Kidney glomerular epithelial cell (primary cell): Measurements from ENCODE around the gene NUP93.
A peak's percentile ranks its signal among the peaks of the same experiment; 100 is the strongest.

ENCODE experiments used
- DNase-seq: peaks from one replicate; lab custom pipeline; 2025; lab: John Stamatoyannopoulos, UW

NUP93 gene

DNA sequence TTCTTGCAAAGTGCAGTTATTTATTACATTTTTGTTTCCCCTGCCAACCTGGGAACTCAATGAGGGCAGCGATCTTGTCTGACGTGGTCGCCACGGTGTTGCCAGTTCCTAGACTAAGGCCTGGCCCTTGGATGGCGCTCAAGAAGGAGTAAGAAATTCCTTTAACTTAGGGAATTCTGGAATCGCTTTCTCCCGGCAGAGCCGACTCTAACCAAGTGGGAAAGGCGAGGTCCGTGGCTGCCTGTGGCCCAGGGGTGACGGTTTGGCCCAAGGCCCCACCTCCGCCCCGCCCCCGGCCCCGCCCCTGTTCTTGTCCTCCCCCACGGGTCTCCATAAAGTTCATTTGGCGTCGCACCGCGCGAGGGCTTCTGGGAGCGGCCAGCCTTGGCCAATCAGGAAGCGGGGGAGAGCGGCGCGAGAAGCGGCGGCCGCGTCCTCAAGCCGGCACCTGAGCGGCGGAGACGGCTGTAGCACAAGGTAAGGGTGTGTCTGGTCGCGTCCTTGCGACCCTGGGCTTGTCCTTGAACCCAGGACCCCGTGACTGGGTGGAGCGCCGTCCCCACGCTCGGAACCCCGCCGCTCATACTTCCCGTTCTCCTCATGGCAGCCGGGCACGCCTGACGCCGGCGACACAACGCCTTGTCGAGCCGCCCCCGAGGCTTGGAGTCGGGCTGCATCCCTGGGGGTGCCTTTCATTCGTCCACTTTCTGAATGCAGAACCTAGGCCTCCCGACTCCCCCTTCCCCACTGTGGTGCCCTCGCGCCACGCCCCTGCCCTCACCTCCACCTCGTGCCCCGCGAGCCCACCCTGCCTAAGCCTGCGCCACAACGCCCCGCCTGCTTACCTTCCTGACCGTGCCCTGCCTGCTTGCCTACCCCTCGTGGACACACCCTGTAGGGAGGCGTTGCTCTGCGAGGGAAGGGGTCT is at the start of gene NUP93:
Gene NUP93, plus strand, starts transcription at position 395 of the 928 bp plus-strand sequence. CDS start 18,119 bp downstream, outside the sequence.
- peak; percentile 83 for DNase-seq

DNA sequence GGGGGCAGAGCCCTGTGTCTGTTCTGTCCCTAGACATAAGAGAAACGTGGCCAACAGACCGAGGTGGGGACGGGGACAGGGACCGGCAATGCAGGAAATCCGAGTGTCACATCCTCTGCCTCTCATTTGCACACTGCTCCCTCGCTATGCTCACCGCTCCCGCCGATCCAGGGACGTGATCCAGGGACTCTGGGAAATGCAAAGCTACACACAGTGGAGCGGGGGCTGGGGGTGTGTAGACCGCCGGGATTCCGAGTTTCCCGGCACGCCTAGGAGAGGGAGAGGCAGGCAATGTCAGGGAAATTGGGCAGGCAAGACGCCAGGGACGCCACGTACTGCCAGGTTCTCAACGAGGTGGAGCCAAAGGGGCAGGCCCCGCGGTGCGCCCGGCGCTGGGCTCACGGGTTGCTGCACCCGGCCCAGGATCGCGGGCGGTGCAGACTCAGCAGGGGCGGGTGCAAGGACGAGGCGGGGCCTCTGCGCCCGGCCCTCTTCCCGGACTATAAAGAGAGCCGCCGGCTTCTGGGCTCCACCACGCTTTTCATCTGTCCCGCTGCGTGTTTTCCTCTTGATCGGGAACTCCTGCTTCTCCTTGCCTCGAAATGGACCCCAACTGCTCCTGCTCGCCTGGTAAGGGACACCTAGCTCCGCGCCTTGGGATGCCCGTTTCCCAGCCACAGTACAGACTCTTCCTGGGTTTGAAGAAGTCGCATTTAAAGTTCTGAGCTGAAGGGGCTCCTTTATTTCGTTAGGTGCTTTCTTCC is 47.8 kb upstream of the NUP93 start, which contains the start of gene MT1X:
Gene MT1X, plus strand, starts transcription at position 532 of the 764 bp plus-strand sequence. Its CDS starts 71 bp downstream, at position 603.
- DNase-seq, result peak; percentile 82

DNA sequence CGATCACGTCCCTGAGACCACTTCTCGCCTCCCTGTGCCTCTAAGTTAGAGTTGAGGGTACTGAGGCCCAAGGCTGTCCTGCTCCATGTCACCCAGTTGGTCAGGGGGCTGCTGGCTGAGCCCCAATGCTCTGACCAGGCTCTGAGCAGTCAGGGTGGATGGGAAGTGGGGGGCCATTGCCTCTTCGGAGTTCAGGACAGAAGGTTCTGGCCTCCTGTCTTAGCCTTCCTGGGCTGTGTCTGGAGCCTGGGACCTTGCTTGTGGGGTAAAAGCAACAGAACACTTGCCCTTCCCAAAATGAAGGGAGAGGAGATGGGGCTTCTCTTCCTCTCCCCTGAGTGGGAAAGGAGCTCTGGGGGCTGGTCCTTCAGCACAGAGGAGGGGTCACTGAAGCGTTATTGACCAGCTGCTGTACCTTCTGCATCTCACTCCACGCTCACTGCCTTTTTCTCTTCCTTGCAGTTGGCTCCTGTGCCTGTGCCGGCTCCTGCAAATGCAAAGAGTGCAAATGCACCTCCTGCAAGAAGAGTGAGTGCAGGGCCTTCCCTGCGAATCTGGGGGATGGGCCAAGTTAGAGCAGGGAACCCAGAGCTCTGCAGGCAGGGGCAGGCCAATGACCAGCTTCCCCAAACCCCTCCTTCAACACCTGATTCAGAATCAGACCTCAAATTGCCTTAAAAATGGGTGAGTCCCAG is 47.1 kb upstream of the NUP93 start:
- DNase-seq, result no peak

- no peak for DNase-seq
Observed at GRCh38 chr16:56683424-56684172, 46.3 kb upstream of the NUP93 start.

DNA sequence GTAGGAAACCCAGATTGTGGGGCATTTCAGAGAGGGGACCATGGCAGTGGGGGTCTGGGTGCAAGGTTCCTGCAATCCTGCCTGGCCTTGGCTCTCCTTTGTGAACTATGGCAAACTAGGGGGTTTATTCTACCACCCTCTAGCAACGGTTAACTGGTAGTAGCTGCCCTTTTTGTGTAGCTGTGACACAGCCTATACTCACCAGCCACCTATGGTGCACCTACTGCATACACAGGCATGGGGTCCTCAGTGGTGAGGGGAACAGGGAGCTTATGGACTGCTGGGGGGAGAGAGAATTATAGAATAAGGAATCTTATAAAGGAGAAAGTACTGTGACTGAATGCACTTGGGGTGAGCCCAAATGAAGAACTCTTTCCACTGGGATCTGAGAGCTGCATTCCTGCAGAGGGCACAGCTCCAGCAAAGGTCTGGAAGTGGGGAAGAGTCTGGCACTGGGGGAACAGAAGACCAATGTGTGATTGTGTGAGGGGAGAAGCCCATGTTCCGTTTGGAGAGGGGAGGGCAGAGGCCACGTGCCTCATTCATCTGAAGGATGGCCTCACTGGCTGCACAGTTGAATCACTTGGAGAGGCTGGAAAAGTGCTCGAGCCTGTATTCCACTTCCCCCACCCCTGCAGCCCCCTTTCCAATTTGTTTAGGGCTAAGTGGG is 45.5 kb upstream of the NUP93 start:
- DNase-seq, result no peak

- DNase-seq, result no peak
Observed at GRCh38 chr16:56684926-56685590, 44.9 kb upstream of the NUP93 start.

GRCh38 chr16:56686758-56687157 is 43.2 kb upstream of the NUP93 start:
- DNase-seq, result no peak

- no peak for DNase-seq
Observed at GRCh38 chr16:56688762-56689161, 41.2 kb upstream of the NUP93 start.

DNA sequence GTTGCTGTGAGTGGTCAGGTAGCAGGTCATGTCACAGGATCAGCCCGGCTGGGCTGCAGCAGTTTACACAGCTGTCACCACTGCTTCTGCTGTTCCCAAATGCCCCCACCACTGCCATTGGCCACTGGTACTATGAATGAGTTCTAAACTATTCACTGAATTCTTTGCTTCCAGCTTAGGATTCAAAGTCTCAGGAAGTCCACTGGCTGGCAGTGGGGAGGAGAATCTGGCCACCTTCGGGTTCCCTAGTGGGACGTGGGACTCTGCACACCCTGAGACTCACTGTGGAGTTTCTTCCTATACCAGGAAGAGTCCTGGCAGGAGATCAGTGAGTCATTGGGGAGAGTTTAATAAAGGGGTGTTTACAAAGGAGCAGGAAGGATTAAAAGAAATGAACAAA is 40.8 kb upstream of the NUP93 start:
- no peak for DNase-seq

- no peak for DNase-seq
Observed at GRCh38 chr16:56690420-56691122, 39.4 kb upstream of the NUP93 start.

DNA sequence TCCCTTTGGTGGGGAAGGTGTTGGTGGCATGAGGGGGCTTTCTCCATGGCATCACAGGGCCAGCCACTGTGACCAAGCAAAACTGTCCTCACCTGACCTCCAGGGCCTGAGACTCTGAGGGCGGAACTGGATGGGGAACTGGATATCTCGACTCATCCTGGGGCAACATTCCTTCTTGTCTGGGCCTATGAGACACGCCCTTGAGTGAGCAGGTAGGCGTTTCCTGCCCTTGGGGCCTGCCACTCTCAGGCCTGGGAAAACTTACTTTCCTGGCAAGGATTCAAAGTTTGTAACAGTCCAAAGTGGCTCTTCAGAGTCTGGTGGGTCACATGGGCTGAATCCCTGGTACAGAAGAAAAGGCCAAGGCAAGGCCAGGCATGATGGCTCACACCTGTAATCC is 38.0 kb upstream of the NUP93 start:
- peak; percentile 51 for DNase-seq

- DNase-seq, result no peak
Observed at GRCh38 chr16:56695246-56695645, 34.7 kb upstream of the NUP93 start.

GRCh38 chr16:56697456-56698155 is 32.3 kb upstream of the NUP93 start:
- no peak for DNase-seq

DNA sequence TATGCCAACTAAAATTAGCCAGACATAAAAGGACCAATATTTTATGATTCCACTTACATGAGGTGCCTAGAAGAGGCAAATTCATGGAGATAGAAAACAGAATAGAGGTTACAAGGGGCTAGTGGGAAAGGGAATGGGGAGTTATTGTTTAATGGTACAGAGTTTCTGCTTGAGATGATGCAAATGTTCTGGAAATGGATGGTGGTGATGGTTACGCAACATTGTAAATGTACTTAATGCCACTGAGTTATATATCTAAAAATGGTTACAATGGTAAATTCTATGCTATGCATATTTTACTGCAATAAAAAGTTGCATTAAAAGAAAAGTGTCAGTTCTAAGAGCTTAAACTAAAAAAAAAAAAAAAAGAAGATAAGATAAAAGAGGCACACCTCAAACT is 29.7 kb upstream of the NUP93 start:
- no peak for DNase-seq

DNA sequence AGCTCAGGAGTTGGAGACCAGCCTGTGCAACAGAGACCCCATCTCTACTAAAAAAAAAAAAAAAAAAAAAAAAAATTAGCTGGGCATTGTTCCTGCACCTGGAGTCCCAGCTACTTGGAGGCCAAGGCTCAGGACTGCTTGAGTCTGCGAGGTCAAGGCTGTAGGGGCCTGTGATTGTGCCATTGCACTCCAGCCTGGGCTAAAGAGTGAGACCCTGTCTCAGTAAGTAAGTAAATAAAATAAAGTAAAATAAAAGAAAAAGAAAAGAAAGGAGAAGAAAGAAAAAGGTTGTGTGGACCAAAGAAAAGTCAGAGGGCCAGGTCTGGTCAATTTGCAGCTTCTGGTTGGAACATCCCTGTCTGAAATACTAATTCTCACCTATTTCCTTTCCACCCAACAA is 29.3 kb upstream of the NUP93 start:
- no peak for DNase-seq

DNA sequence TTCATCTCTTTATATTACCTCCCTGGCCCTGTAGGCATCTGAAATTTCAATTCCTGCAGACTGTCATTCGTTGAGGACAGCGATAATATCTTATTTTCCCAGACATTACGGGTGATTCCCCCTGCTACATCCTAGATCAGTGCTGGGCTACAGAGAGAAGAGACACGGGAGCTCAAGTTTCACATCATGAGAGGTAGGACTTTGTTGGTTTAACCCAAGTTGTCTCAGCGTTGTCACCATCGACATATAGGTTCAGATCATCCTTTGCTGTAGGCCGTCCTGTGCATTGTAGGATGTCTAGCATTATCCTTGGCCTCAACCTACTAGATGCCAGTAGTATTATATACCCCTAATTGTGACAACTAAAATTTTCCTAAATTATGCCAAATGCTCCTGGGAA is 28.4 kb upstream of the NUP93 start:
- no peak for DNase-seq

GRCh38 chr16:56702836-56703235 is 27.1 kb upstream of the NUP93 start:
- DNase-seq, result no peak

- no peak for DNase-seq
Observed at GRCh38 chr16:56708525-56709442, 21.1 kb upstream of the NUP93 start.
